NT2/D1 (cell line): ENCODE measurements around the gene CLEC2A.

Experiments used
- YY1 ChIP-seq: IDR thresholded peaks from 2 replicates; pipeline ENCODE4 v1.6.1; 2011; ENCODE audit not compliant: insufficient read length, insufficient read depth
- ZNF274 ChIP-seq: IDR thresholded peaks from 2 replicates; pipeline ENCODE4 v1.6.1; 2011; ENCODE audit warnings: mild to moderate bottlenecking, low read depth, low read length

- no peak for TF ChIP-seq YY1
- no peak for TF ChIP-seq ZNF274
Observed at GRCh38 chr12:9883175-9883574, 49.0 kb downstream of the CLEC2A start.
